ENCODE measurements around the gene SETX. TPM values are rescaled to one million over a fixed set of nuclear protein-coding genes. Genes with fewer than 3 reads are reported as not detected.

Gene SETX
- total RNA-seq, 1 experiment from 2014 or later, result 44.3 TPM

DNA sequence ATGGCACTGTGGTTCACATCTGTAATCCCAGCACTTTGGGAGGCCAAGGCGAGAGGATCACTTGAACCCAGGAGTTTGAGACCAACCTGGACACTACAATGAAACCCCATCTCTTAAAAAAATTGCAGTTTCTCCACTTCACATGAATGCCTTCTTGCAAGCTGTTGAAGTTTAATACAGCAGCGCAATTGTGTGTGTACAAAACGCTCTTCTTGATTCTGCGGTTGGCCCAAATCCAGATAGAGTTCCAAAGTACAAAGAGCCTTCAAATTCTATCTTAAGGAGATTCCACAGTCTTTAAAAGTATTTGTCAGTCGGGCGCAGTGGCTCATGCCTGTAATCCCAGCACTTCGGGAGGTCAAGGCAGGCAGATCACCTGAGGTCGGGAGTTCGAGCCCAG is 9.3 kb upstream of the SETX start:
- Histone ChIP-seq H3K56ac (ENCODE audit: insufficient read length, low read depth, low read length) (no peak overlapping the region), H3K4me1 (ENCODE audit: insufficient read depth, low read length) (no peaks in the 10 kb centered on the region), H4K91ac (ENCODE audit: insufficient read length, low read depth, low read length) (no peak overlapping the region), H3K9ac (ENCODE audit: extremely low read depth, insufficient read length, low read length) (no peak overlapping the region), H2BK12ac (ENCODE audit: insufficient read length, low read depth, low read length) (no peak overlapping the region), H3K23me2 (ENCODE audit: insufficient read length, low read depth, low read length, poor library complexity, severe bottlenecking) (no peaks in the 10 kb centered on the region), H2BK120ac (ENCODE audit: low read depth, low read length, poor library complexity, severe bottlenecking) (no peak overlapping the region), H3K4ac (ENCODE audit: low read depth, low read length) (no peak overlapping the region), H4K20me1 (ENCODE audit: control insufficient read depth, insufficient read depth, insufficient read length) (no peaks in the 10 kb centered on the region), H3T11ph (ENCODE audit: low read length) (no peak overlapping the region), H3K27me3 (ENCODE audit: insufficient read depth, low read length) (no peaks in the 10 kb centered on the region), H2AFZ (ENCODE audit: low read length) (no peak overlapping the region), H3K27ac (ENCODE audit: insufficient read length, low read depth, low read length) (no peak overlapping the region), H3K9me3 (ENCODE audit: control insufficient read depth, low read depth, low read length) (no peaks in the 10 kb centered on the region), H4K5ac (ENCODE audit: insufficient read length, low read depth, low read length) (no peak overlapping the region), H3K18ac (ENCODE audit: insufficient read length, low read depth, low read length) (no peak overlapping the region), H2BK20ac (ENCODE audit: low read depth, low read length, poor library complexity, severe bottlenecking) (no peak overlapping the region), H3K79me2 (ENCODE audit: insufficient read depth, low read length) (no peaks in the 10 kb centered on the region), H4K8ac (replicated peaks; ENCODE audit: insufficient read length, low read depth, low read length) (no peak overlapping the region), H2AK5ac (ENCODE audit: insufficient read length, low read length) (no peak overlapping the region), H3K4me2 (ENCODE audit: insufficient read depth, insufficient read length, low read length) (no peak overlapping the region), H2BK5ac (ENCODE audit: insufficient read length, low read length) (no peak overlapping the region), H2BK15ac (ENCODE audit: low read depth, low read length) (no peak overlapping the region), H3K14ac (ENCODE audit: insufficient read depth, low read length) (no peak overlapping the region), H3K23ac (ENCODE audit: insufficient read length, low read depth, low read length) (no peak overlapping the region), H3K79me1 (ENCODE audit: insufficient read depth, low read depth, low read length, poor library complexity, severe bottlenecking) (no peaks in the 10 kb centered on the region)
- no peaks in the 10 kb centered on the region for H3K36me3 Mint-ChIP-seq (ENCODE audit: insufficient read depth in 1 of 3, low read depth in 3 of 3)
- no peak for DNase-seq
- H3K4me1 Mint-ChIP-seq, result no peaks in the 10 kb centered on the region
- no peaks in the 10 kb centered on the region for H3K9me3 Mint-ChIP-seq
- no peak overlapping the region for H3K27ac Mint-ChIP-seq
- no peak for TF ChIP-seq CTCF (conservative IDR thresholded peaks at IDR 0.05)
- H3K27me3 Mint-ChIP-seq (ENCODE audit: low read depth), result no peaks in the 10 kb centered on the region
- H3K4me3 Mint-ChIP-seq, result no peak overlapping the region
- WGBS (ENCODE audit: extremely low coverage, insufficient read length, low lambda C conversion rate), result no CpG with 5 or more reads among the region's 9 CpGs
